ENCODE results near the gene BTNL2. TPM values are rescaled to one million over a fixed set of nuclear protein-coding genes. Genes with fewer than 3 reads are reported as not detected.
"Not testable (repeated sequence)": the region's sequence is repeated elsewhere in the genome, so short reads cannot be mapped to it uniquely, and the experiment has no call there.

BTNL2 gene
- total RNA-seq, 1 experiment from 2014 or later = not detected

- Histone ChIP-seq H2BK15ac (ENCODE audit: low read depth, low read length) (no peak overlapping the region), H2AFZ (ENCODE audit: low read length) (no peak overlapping the region), H3K27ac (ENCODE audit: insufficient read length, low read depth, low read length) (no peak overlapping the region), H4K91ac (ENCODE audit: insufficient read length, low read depth, low read length) (no peak overlapping the region), H4K5ac (ENCODE audit: insufficient read length, low read depth, low read length) (no peak overlapping the region), H3K4ac (ENCODE audit: low read depth, low read length) (no peak overlapping the region), H3K14ac (ENCODE audit: insufficient read depth, low read length) (no peak overlapping the region), H3K4me1 (ENCODE audit: insufficient read depth, low read length) (no peaks in the 10 kb centered on the region), H3K79me2 (ENCODE audit: insufficient read depth, low read length) (no peaks in the 10 kb centered on the region), H3K56ac (ENCODE audit: insufficient read length, low read depth, low read length) (no peak overlapping the region), H2BK120ac (ENCODE audit: low read depth, low read length, poor library complexity, severe bottlenecking) (no peak overlapping the region), H3K23me2 (ENCODE audit: insufficient read length, low read depth, low read length, poor library complexity, severe bottlenecking) (no peaks in the 10 kb centered on the region), H2AK5ac (ENCODE audit: insufficient read length, low read length) (no peak overlapping the region), H4K20me1 (ENCODE audit: control insufficient read depth, insufficient read depth, insufficient read length) (no peaks in the 10 kb centered on the region), H3K27me3 (ENCODE audit: insufficient read depth, low read length) (no peaks in the 10 kb centered on the region), H2BK5ac (ENCODE audit: insufficient read length, low read length) (no peak overlapping the region), H3T11ph (ENCODE audit: low read length) (no peak overlapping the region), H3K23ac (ENCODE audit: insufficient read length, low read depth, low read length) (no peak overlapping the region), H3K9me3 (ENCODE audit: control insufficient read depth, low read depth, low read length) (no peaks in the 10 kb centered on the region), H3K9ac (ENCODE audit: extremely low read depth, insufficient read length, low read length) (no peak overlapping the region), H2BK20ac (ENCODE audit: low read depth, low read length, poor library complexity, severe bottlenecking) (no peak overlapping the region), H3K4me2 (ENCODE audit: insufficient read depth, insufficient read length, low read length) (no peak overlapping the region), H3K18ac (ENCODE audit: insufficient read length, low read depth, low read length) (no peak overlapping the region), H4K8ac (replicated peaks; ENCODE audit: insufficient read length, low read depth, low read length) (no peak overlapping the region), H2BK12ac (ENCODE audit: insufficient read length, low read depth, low read length) (no peak overlapping the region), H3K79me1 (ENCODE audit: insufficient read depth, low read depth, low read length, poor library complexity, severe bottlenecking) (no peaks in the 10 kb centered on the region)
- WGBS (ENCODE audit: extremely low coverage, insufficient read length, low lambda C conversion rate) = no CpG with 5 or more reads among the region's 4 CpGs
- H3K4me1 Mint-ChIP-seq = peaks cover 4 to 6% of the 10 kb centered on the region in 2 experiments
- H3K9me3 Mint-ChIP-seq = no peaks in the 10 kb centered on the region
- no peaks in the 10 kb centered on the region; the same call in 1 of the 2 replicates for H3K27me3 Mint-ChIP-seq (ENCODE audit: low read depth)
- H3K36me3 Mint-ChIP-seq (ENCODE audit: insufficient read depth in 1 of 3, low read depth in 3 of 3) = no peaks in the 10 kb centered on the region; a peak in 1 of 7 replicates
- H3K27ac Mint-ChIP-seq = no peak overlapping the region
- no peak overlapping the region for H3K4me3 Mint-ChIP-seq
- DNase-seq = no peak
- TF ChIP-seq CTCF (conservative IDR thresholded peaks at IDR 0.05) = no peak
These were observed 29.2 kb upstream of the BTNL2 start for GRCh38 chr6:32436186-32436585.

- H4K91ac ChIP-seq (ENCODE audit: insufficient read length, low read depth, low read length); H2BK20ac ChIP-seq (ENCODE audit: low read depth, low read length, poor library complexity, severe bottlenecking); H2AK5ac ChIP-seq (ENCODE audit: insufficient read length, low read length); H2AFZ ChIP-seq (ENCODE audit: low read length); H3K79me1 ChIP-seq (ENCODE audit: insufficient read depth, low read depth, low read length, poor library complexity, severe bottlenecking); H2BK15ac ChIP-seq (ENCODE audit: low read depth, low read length); H2BK5ac ChIP-seq (ENCODE audit: insufficient read length, low read length); H3K9me3 Mint-ChIP-seq; H3K4me2 ChIP-seq (ENCODE audit: insufficient read depth, insufficient read length, low read length); H2BK12ac ChIP-seq (ENCODE audit: insufficient read length, low read depth, low read length); H2BK120ac ChIP-seq (ENCODE audit: low read depth, low read length, poor library complexity, severe bottlenecking); H3K18ac ChIP-seq (ENCODE audit: insufficient read length, low read depth, low read length); H3T11ph ChIP-seq (ENCODE audit: low read length); H3K4ac ChIP-seq (ENCODE audit: low read depth, low read length); H3K27ac Mint-ChIP-seq; H3K79me2 ChIP-seq (ENCODE audit: insufficient read depth, low read length); H3K27ac ChIP-seq (ENCODE audit: insufficient read length, low read depth, low read length); H3K14ac ChIP-seq (ENCODE audit: insufficient read depth, low read length); H3K23me2 ChIP-seq (ENCODE audit: insufficient read length, low read depth, low read length, poor library complexity, severe bottlenecking); H3K27me3 Mint-ChIP-seq (ENCODE audit: low read depth); H4K8ac ChIP-seq (replicated peaks; ENCODE audit: insufficient read length, low read depth, low read length); DNase-seq; H3K4me1 ChIP-seq (ENCODE audit: insufficient read depth, low read length); H4K5ac ChIP-seq (ENCODE audit: insufficient read length, low read depth, low read length); H3K56ac ChIP-seq (ENCODE audit: insufficient read length, low read depth, low read length); H3K23ac ChIP-seq (ENCODE audit: insufficient read length, low read depth, low read length); H4K20me1 ChIP-seq (ENCODE audit: control insufficient read depth, insufficient read depth, insufficient read length); H3K4me3 Mint-ChIP-seq; H3K27me3 ChIP-seq (ENCODE audit: insufficient read depth, low read length); H3K9ac ChIP-seq (ENCODE audit: extremely low read depth, insufficient read length, low read length); H3K9me3 ChIP-seq (ENCODE audit: control insufficient read depth, low read depth, low read length); H3K4me1 Mint-ChIP-seq; H3K36me3 Mint-ChIP-seq (ENCODE audit: insufficient read depth in 1 of 3, low read depth in 3 of 3): not testable (repeated sequence)
- no CpG with 5 or more reads among the region's 1 CpG for WGBS (ENCODE audit: extremely low coverage, insufficient read length, low lambda C conversion rate)
These were observed 27.0 kb upstream of the BTNL2 start for GRCh38 chr6:32433950-32434349.
